GM21526 (cell line): ENCODE measurements around the gene SCAF4.
"Not testable (repeated sequence)": the region's sequence is repeated elsewhere in the genome, so short reads cannot be mapped to it uniquely, and the experiment has no call there.

Experiments used
- ATAC-seq: cut with Tn5 transposase; IDR thresholded peaks from one replicate; pipeline ENCODE4 v1.9.1; 2021; ENCODE audit warnings: moderate library complexity; ENCODE audit not compliant: unreplicated experiment, low FRiP score

The SCAF4 gene, protein sequence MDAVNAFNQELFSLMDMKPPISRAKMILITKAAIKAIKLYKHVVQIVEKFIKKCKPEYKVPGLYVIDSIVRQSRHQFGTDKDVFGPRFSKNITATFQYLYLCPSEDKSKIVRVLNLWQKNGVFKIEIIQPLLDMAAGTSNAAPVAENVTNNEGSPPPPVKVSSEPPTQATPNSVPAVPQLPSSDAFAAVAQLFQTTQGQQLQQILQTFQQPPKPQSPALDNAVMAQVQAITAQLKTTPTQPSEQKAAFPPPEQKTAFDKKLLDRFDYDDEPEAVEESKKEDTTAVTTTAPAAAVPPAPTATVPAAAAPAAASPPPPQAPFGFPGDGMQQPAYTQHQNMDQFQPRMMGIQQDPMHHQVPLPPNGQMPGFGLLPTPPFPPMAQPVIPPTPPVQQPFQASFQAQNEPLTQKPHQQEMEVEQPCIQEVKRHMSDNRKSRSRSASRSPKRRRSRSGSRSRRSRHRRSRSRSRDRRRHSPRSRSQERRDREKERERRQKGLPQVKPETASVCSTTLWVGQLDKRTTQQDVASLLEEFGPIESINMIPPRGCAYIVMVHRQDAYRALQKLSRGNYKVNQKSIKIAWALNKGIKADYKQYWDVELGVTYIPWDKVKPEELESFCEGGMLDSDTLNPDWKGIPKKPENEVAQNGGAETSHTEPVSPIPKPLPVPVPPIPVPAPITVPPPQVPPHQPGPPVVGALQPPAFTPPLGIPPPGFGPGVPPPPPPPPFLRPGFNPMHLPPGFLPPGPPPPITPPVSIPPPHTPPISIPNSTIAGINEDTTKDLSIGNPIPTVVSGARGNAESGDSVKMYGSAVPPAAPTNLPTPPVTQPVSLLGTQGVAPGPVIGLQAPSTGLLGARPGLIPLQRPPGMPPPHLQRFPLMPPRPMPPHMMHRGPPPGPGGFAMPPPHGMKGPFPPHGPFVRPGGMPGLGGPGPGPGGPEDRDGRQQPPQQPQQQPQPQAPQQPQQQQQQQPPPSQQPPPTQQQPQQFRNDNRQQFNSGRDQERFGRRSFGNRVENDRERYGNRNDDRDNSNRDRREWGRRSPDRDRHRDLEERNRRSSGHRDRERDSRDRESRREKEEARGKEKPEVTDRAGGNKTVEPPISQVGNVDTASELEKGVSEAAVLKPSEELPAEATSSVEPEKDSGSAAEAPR

DNA sequence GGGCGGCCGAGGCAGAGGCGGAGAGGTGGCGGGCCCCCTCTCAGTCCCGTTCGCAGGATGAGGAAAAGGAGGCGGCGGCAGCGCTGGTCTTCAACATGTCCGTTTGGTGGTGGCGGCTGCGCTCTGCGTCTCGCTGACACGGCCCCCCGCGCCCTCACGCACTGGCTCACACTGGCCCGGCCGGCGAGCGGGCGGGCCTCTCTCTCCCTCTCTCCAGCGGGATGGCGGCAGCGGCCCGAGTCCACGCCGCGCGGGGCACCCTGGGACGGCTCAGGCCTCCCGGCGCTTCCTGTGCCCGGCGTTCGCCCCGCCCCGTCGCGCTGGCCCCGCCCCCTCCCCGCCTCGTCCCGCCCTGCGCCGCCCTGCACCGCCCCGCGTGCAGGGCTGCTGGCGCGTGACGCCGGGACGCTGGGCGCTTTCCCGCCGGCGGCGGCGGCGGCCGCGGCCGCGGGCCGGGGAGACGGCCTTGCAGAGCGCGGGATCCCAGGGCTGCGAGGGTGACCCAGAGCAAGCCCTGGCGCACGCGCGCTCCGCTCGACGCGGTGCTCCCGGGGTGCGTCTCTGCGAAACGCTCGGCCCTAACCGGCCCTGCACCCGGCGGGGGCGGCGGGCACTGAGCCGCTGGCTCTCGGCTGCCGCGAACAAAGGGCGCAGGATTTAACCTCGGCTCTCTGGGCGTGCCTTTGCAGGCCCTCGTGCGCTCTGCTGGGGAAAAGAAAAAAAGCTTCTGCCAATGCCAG is at the start of gene SCAF4:
SCAF4 (minus strand) TSS at position 262 of the 740 bp plus-strand sequence. CDS start 426 bp downstream, outside the sequence.
- peak; percentile 79 for ATAC-seq

DNA sequence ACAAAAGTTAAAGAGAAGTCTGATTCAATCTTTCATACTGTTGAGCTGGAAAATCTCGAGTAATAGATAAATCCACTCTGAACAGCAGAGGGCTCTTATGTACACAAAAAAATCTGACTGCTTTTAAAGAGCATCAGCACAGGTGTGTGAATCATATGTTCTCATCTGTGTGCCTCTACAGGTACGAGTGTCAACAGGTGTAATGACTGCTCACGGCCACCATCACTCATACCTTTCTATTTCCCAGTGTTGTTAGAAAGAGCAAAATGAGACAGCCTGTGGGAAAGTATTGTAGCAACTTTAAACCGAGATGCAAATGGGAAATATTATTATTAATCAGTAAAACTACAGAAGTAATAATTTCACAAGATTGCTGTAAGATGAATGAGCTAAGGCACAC is 49.0 kb upstream of the SCAF4 start:
- ATAC-seq, result no peak

DNA sequence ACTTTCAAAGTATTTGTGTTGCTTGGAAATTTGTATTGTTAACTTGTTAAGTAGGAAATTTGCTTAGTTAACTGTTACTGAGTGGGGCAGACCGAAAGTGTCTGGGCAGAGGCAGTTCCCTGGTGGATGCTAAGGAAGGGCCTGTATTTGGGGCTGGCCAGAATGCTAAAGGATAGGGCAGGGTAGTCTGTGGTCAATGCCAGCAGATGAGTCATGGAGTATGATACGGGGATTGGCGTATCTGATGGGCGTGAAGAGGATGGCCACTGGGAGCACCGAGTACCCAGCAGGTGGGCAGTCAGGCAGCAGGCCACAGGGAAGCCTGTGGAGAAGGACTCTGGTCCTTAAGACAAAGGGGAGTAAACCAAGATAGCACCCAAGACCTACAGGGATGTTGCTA is 46.6 kb upstream of the SCAF4 start:
- no peak for ATAC-seq

DNA sequence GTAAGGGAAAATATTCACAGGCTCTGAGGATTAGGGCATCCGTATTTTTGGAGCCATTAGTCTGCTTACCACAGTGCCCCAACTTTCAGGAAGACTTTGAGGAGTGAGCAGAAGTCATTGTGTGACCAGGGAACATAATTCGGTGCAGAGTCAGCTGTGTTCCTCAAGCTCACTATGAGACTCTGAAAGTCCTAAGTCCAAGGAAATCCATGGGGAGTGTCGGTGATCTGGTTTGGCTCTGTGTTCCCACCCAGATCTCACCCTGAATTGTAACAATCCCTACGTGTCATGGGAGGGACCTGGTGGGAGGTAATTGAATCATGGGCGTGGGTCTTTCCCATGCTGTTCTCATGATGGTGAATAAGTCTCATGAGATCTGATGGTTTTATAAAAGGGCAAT is 45.9 kb upstream of the SCAF4 start:
- ATAC-seq, result no peak

DNA sequence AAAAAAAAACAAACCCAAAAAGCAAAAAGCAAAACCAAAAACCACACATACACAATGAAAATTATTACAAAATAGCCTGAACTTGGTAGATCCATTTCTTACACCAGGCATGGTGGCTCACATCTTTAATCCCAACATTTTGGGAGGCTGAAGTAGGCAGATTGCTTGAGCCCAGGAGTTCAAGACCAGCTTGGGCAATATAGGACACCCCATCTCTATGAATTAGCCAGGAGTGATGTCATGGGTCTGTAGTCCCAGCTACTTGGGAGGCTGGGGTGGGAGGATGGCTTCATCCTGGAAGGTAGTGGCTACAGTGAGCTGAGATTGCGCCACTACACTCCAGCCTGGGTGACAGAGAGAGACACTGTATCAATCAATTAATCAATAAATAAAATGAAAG is 42.1 kb upstream of the SCAF4 start:
- no peak for ATAC-seq

DNA sequence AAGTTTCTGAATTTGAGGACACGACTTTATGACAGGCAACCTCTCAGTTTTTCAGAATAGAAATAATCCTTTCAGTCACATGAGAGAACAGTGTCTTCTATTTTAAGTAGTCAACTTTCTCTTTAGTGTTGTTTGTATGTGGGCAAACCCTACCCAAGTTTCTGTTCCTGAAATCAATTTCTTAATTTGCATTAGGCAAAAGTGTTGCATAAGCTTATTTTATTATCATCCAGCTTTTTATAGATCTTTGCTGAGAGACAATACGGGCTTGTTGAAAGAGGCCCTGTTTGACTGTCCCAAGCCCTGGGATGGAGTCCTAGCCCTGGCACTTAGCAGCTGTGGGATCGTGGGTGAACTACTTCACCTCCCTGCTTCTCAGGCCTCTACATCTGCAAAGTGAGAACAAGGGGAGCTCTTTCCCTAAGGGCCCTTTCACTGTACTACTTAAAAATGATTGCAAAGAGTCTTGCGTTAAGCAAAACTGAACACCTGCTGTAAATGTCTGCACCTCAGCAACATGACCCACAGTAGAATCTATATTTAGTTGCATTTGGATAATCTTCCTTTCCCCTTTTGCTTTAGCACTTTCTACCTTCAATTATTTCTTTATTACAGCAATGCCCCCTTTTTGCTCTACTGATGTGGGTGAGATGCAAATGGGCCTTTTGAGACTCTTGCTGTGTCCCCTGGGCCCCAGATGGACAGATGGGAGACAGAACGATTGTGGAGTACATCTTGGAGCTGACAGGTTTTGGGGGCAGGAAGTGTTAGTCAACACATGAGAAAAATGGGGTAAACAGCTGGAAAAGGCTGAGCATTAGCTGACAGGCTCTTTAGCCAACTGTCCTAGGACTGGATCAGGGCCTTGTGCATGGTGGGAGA is 41.0 kb upstream of the SCAF4 start:
- peak; percentile 85 for ATAC-seq

DNA sequence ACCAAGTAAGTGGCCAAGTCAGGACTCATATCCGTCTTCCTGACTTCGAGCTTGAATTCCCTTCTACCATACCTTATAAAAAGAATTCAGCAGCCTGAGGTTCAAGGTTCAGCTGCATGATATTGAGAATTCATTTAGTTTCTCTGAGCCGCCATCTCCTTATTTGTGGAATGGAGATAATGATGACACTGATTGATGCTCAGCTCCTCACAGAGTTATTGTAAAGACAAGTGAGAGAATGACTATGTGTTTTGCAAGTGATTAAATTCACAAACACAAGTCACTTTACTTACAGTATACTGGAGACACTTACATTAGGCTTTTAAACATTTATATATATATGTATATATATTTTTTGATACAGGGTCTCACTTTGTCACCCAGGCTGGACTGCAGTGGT is 39.8 kb upstream of the SCAF4 start:
- no peak for ATAC-seq

DNA sequence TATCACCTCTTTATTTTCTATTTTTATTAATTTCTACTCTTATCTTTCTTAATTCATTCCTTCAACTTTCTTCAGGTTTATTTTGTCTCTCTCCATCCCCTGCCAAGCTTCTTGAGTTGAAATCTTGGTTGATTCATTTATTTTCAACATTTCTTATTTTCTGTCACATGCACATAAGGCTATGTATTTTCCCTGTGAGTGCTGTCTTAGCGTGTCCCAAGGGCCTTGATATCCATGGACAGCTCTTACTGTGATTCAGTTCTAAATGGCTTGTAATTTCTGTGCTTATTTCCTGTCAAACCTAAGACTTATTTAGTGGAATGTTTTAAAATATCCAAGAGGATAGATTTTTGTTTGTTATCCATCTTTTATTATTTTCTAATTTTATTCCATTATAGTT is 36.8 kb upstream of the SCAF4 start:
- ATAC-seq, result no peak

DNA sequence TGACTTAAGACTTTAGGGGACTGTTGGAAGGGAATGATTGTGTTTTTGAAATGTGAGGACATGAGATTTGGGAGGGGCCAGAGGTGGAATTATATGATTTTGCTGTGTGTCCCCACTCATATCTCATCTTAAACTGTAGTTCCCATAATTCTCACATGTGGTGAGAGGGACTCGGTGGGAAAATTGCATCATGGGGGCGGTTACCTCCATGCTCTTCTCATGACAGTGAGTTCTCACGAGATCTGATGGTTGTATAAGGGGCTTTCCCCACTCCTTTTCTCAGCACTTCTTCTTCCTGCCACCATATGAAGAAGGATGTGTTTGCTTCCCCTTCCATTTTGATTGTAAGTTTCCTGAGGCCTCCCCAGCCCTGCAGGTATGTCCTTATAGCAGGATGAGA is 35.0 kb upstream of the SCAF4 start:
- no peak for ATAC-seq

DNA sequence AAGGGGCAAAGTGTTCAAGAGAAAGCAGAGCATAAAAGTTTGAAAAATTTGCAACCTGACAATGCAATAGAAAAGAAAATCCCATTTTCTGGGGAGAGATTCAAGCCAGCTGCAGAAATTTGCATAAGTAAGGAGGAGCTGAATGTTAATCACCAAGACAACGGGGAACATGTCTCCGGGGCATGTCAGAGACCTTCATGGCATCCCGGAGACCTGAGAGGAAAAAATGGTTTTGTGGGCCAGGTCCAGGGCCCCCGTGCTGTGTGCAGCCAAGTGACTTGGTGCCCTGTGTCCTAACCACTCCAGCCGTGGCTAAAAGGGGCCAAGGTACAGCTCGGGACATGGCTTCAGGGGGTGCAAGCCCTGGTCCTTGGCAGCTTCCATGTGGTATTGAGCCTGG is 33.9 kb upstream of the SCAF4 start:
- ATAC-seq, result not testable (repeated sequence)

DNA sequence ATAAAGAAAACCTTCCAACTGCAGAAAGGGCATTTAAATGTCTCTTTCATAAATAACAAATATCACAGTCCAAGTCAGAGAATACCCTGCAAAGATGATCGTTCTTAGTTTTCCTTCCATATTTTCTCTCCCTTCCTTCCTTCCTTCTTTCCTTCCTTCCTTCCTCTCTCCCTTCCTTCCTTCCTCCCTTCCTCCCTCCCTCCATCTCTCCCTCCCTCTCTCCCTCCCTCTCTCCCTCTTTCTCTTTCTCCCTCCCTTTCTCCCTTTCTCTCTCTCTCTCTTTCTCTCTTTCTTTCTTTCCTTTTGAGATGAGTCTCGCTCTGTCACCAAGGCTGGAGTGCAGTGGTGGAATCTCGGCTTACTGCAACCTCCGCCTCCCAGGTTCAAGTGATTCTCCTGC is 29.0 kb upstream of the SCAF4 start:
- no peak for ATAC-seq

DNA sequence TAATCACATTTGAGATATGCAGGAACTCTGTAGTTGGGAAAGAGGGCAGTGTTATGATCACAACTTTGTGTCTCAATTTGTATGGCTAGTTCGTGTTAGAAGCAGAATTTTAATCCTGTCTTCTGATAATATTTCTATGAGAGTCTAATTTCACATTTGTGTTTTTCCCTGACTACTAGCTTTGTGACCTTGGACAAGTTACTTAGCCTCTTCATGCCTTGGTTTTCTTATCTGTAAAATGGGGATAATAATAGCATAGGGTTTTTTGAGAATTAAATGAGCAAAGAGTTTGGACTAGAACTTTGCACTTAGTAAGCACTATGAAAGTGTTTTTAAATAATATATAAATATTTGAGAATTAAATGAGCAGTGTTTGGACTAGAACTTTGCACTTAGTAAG is 24.9 kb upstream of the SCAF4 start:
- no peak for ATAC-seq

DNA sequence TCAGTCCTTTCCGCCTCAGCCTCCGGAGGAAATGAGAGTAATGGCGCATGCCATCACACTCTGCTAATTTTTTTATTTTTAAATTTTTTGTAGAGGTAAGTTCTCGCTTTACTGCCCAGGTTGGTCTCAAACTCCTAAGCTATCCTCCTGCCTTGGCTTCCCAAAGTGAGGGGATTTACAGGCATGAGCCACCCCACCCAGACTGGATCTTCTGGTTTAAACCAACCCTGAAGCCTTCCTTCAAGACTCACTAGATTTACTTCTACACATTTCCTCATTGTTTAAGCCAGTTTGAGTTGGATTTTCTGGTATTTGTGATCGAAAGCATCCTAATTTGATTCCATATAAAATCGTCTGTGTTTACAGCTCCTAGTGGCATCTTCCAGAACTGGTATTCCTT is 23.1 kb upstream of the SCAF4 start:
- no peak for ATAC-seq

DNA sequence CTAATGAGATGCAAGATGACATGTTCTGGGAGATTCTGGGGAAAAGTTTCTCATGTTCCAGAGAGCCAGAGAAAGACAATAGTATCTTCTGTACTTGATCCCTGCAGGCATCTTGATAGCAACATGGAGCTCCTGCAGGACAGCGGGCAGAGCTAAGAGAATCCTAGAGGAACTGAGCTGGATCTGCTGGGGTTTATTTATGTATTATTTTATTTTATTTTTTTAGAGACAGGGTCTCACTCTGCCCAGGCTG is 22.7 kb upstream of the SCAF4 start:
- ATAC-seq, result no peak

DNA sequence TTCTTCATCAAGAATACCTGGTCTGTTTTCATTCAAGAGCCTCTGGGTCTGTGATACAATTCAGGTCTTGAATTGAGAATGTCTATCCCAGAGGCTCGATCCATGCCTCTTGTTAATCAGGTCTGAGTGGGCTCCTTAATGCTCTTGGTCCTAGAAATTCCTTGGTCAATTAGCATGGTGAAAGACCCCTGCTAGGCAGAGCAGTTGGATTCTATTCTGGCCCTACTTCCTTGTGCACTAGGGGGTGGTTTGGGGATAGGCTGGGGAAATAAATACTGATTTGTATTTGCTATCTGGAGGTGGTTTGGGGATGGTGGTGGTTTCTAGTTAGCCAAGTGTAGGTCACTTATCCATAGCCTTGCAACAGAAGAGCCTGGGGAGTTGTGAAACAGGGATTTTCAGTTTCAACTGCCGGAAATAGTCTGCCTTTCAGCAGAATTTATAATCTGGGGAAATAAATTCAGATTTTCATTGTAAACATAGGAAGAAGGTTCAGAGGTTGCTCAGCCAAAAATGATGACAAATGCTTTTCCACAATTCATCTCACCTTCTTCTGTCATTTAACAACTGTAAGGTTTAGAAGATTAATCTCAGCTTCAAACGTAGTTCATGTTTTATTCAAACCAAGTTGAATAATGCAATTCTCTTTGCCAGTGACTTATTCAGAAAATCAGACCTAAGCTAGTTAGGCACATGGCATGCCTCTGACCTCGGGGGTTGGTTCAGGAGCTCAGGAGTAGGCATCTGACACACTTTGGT is 22.2 kb upstream of the SCAF4 start:
- no peak for ATAC-seq

DNA sequence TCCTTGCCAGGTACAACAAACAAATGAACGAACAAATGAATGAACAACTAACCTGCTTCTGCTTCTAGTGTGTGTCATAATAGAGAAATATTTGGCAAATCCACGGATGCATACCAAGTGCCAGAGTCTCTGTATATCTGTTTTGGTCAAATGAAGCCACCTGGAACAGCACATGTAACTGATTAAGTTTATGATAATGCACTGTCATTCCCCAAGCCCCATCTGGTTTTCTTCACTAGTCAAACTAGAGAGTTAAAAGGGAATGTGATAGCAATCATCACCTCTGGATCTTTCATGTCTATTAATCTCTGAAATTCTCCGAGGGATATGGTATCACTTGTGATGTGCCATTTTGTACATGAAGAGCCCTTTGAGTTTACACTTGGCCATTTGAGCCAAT is 21.0 kb upstream of the SCAF4 start:
- ATAC-seq, result no peak

DNA sequence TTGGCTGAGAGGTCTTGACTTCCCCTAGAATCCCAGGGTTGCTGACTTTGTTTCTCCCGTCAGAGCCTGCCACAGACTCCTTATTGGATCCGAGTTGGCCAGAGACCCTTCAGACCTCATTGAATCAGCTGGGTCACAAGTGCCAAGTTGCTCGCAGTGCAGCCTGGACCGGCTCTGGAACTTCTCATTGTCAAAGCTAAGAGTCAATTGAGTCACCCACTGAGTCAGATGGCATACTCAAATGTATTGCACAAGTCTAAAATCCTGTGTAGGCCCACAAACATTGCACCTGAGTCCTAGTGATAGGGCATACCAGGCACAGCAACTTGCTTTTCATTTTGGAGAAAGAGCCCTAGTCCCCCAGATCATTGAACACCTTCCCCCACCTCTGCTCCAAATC is 20.4 kb upstream of the SCAF4 start:
- ATAC-seq, result no peak

DNA sequence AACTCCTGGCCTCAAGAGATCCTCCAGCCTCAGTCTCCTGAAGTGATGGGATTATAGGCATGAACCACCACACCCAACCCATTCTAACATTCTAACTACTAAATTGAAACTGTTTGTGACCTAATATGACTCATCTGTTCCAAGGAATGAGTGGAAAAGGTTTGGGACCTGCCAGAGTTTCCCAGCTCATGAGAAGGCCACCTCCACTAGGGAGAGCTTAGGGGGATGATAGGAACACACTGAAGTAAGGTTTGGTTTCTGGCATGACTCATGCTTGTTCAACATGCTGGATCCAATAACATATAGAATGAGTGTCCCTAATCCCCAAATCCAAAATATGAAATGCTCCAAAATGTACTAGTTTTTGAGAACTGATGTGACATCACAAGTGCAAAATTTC is 18.9 kb upstream of the SCAF4 start:
- no peak for ATAC-seq

DNA sequence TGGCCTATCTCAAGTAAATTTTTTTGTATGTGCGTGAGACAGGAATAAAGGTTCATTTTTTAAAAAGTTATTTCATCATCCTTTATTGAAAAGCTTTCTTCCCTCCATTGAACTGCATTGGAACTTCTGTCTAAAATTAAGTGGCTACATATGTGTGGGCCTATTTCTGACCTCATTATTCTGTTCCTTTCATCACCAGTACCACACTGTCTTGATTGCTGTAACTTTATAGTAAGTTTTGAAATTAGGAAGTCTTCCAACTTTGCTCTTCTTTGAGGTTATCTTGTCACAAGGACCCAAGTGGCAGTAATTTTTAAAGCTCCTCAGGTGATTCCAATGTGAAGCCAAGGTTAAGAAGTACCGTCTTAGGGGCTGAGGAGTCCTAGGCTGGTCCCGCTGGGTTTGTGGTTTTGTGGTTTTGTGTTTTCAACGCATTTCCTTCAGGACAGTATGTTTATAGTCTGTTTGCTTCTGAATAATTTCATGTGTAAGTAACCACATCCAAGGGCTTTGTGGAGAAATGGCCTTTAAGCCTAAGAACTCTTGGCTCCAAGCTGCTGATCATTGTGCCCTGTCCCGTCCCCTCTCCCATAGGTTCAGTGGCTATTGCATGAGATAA is 12.4 kb upstream of the SCAF4 start:
- ATAC-seq, result no peak
